Cardiac muscle cell (in vitro differentiated cells and primary cell): Measurements from ENCODE around the gene CWC15. TPM values are rescaled to one million over a fixed set of nuclear protein-coding genes. Genes with fewer than 3 reads are reported as not detected.

Experiments
- DNase-seq, 2 donors: peaks; one replicate each; pipeline versions ENCODE4 v3.0.0 to v3.0.0-alpha.2; 2010 to 2017; ENCODE audit warnings: low read depth in 1 of 2, low spot score in 1 of 2
- H3K27ac ChIP-seq: fragments of 200-600 bp; sonication (generic); 2 replicates; pipeline ENCODE4 v1.5.1; 2016
- H3K27me3 ChIP-seq: fragments of 200-600 bp; sonication (generic); 2 replicates; pipeline ENCODE4 v1.6.0; 2016; ENCODE audit warnings: control low read depth
- H3K36me3 ChIP-seq: fragments of 200-600 bp; sonication (generic); 2 replicates; pipeline ENCODE4 v1.5.1; 2016; ENCODE audit warnings: control low read depth
- H3K4me1 ChIP-seq: fragments of 200-600 bp; sonication (generic); 2 replicates; pipeline ENCODE4 v1.8.1; 2017; ENCODE audit warnings: low read depth, mild to moderate bottlenecking, mixed run types
- H3K4me3 ChIP-seq: fragments of 200-600 bp; sonication (generic); 2 replicates; pipeline ENCODE4 v1.5.1; 2016; ENCODE audit warnings: mild to moderate bottlenecking
- H3K9me3 ChIP-seq: fragments of 200-600 bp; sonication (generic); 2 replicates; pipeline ENCODE4 v1.5.1; 2017; ENCODE audit warnings: low read depth, mild to moderate bottlenecking, control low read depth
- CTCF ChIP-seq: IDR thresholded peaks from 2 replicates; pipeline ENCODE4 v1.5.1; 2012; ENCODE audit warnings: low read depth, mild to moderate bottlenecking, low read length
- polyA plus RNA-seq: library from polyadenylated mRNA; unstranded; fragments of >200 nt; fragmentation: Nextera tagmentation; extraction: Ambion mirVana; gene quantifications from 2 replicates; pipeline ENCODE4 v1.2.1, GENCODE V29; 2016
- total RNA-seq: library from RNA; depleted of rRNA; stranded (reverse); fragments of >200 nt; gene quantifications from 2 replicates; pipeline ENCODE4 v1.2.3, GENCODE V29; 2016

The CWC15 gene
- total and polyA plus RNA-seq, 2 experiments from 2014 or later: 55.9 to 77.8 TPM

- no peaks in the 10 kb centered on the region for H3K27me3 ChIP-seq
- H3K36me3 ChIP-seq: peaks cover 47% of the 10 kb centered on the region
- H3K27ac ChIP-seq: no peak overlapping the region
- no peak for TF ChIP-seq CTCF
- no peaks in the 10 kb centered on the region for H3K4me1 ChIP-seq
- H3K9me3 ChIP-seq: no peaks in the 10 kb centered on the region
- no peak overlapping the region for H3K4me3 ChIP-seq
- DNase-seq: no peak
These were observed 12.1 kb downstream of the CWC15 start for GRCh38 chr11:94961255-94961654.

- no peak overlapping the region for H3K27ac ChIP-seq
- no peaks in the 10 kb centered on the region for H3K4me1 ChIP-seq
- TF ChIP-seq CTCF: no peak
- no peak overlapping the region for H3K4me3 ChIP-seq
- DNase-seq: no peak
- H3K9me3 ChIP-seq: no peaks in the 10 kb centered on the region
- H3K36me3 ChIP-seq: peaks cover 41% of the 10 kb centered on the region
- H3K27me3 ChIP-seq: no peaks in the 10 kb centered on the region
These were observed 12.9 kb downstream of the CWC15 start for GRCh38 chr11:94960488-94960887.

GRCh38 chr11:94959179-94959578, 14.2 kb downstream of the CWC15 start:
- DNase-seq: no peak
- Histone ChIP-seq H3K27me3 (no peaks in the 10 kb centered on the region), H3K36me3 (peaks cover 29% of the 10 kb centered on the region), H3K4me3 (no peak overlapping the region), H3K4me1 (no peaks in the 10 kb centered on the region), H3K27ac (no peak overlapping the region), H3K9me3 (no peaks in the 10 kb centered on the region)
- TF ChIP-seq CTCF: no peak

GRCh38 chr11:94958121-94958696, 15.1 kb downstream of the CWC15 start:
- peak in 1 of 2 donors; percentile 10 for DNase-seq
- H3K9me3 ChIP-seq: no peaks in the 10 kb centered on the region
- peaks cover 19% of the 10 kb centered on the region for H3K36me3 ChIP-seq
- H3K4me3 ChIP-seq: no peak overlapping the region
- no peaks in the 10 kb centered on the region for H3K4me1 ChIP-seq
- no peak overlapping the region for H3K27ac ChIP-seq
- TF ChIP-seq CTCF: no peak
- no peaks in the 10 kb centered on the region for H3K27me3 ChIP-seq

GRCh38 chr11:94956963-94957362, 16.4 kb downstream of the CWC15 start:
- H3K9me3 ChIP-seq: no peaks in the 10 kb centered on the region
- H3K4me3 ChIP-seq: no peak overlapping the region
- no peak for DNase-seq
- H3K4me1 ChIP-seq: no peaks in the 10 kb centered on the region
- no peak for TF ChIP-seq CTCF
- H3K36me3 ChIP-seq: peaks cover 9% of the 10 kb centered on the region
- H3K27me3 ChIP-seq: no peaks in the 10 kb centered on the region
- H3K27ac ChIP-seq: no peak overlapping the region
